GM18868 (cell line): ENCODE data around the gene FTO.
A peak's percentile ranks its signal among the peaks of the same experiment; 100 is the strongest.

Experiments
- ATAC-seq: cut with Tn5 transposase; IDR thresholded peaks from one replicate; pipeline ENCODE4 v1.9.1; 2021; ENCODE audit warnings: mild to moderate bottlenecking, moderate library complexity; ENCODE audit not compliant: unreplicated experiment

Gene FTO

DNA sequence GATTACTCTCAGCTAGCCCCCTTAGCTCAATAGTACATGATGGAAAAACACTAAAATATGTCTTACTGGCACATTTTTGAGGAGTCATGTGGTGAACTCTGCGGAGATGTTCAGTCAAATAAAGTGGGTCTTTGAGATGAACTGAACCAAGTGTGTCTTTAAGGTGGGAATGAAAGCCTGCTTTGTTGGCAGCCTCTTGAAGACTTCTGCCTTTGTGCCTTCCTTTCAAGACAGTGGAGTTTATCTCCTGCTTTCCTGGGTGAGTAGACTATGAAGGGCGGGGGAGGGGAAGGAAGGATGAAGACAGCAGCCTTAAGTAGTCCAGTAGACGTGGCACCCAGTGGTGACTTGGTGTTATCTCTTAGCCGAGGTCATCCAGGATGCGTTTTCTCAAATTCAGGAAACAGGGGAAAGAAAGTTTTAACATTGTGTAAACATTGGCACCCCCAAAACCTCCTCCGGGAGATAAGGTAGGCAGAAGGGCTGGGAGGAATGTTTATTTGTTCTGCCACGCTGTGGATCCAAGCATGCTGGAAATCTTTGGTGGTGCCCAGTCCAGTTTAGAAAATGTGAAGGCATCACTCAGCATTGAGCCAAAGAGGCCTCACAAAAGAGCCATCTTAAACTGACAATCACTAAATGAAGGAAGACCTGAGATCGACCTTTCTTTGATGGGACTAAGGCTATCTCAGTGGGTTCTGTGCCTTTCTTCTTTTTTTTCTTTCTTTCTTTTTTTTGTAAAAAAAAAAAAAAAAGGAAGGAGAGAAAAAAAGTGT lies 220.6 kb downstream of the FTO start:
- ATAC-seq = no peak

DNA sequence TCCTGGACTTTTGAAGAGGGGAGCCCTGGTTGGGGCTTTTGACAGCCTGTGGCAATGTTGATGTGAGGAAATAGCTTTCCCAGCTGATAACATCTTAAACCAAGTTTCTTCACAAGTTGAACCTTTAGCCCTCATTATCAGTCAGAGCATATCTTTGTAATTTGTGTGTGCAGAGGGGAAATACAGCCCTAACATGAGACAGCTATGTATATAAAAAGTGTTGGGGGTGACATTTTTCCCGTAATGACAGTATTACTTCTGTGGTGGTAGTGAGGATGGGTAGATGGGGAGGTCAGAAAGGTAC lies 221.1 kb downstream of the FTO start:
- no peak for ATAC-seq

DNA sequence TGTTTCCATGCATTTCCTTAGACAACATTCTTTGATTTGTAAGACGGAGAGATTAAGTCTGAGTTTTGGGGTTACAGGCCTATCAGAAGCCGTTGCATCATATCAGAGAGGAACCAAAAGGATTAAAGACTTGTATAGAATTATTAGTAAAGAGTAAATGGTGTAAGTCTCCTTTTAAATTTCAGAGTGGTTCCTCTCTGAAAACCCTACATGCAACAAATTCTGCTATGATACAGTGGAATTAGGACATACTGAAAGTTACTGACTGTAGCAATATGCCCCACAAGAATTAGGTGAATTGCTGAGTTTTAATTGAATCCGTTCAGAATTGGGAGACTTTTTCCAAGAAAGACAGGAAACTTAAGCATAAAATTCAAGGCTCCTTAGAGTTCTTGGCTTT lies 221.6 kb downstream of the FTO start:
- no peak for ATAC-seq

DNA sequence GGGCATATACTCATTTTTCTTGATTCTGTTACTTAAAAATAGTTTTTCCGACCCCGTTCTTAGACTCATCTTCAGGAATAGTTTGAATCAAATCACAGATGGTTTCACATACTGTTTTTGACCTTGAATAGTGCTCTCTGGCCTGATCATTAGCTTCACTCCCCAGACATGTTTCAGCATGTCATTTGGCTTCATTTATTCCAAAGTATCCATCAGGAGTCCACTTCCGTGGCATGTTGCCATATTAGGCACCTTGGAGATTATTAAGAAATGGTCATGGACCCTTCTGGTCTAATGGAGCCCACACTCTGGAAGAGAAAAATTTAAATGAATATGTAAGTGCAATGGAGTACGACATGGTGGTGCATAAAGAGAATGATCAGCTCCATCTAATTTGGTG lies 222.3 kb downstream of the FTO start:
- no peak for ATAC-seq

DNA sequence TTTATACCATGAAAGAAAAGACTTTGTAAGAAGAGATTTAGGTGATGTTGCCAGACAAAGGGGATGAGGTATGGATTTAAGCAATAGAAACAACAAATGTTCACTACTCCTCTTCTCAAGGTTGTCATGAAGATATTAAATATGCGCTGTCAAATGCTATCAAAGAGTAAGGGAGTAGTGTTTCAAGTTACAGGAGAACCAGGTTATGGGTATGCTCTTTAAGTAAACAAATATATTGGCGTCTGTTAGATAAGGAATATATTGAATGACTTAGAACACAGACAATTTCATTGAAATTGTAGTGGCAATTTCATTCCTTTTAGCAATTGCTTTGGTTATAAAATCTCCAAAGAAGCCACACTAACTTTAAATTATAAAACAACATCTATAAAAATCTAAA lies 229.0 kb downstream of the FTO start:
- no peak for ATAC-seq

DNA sequence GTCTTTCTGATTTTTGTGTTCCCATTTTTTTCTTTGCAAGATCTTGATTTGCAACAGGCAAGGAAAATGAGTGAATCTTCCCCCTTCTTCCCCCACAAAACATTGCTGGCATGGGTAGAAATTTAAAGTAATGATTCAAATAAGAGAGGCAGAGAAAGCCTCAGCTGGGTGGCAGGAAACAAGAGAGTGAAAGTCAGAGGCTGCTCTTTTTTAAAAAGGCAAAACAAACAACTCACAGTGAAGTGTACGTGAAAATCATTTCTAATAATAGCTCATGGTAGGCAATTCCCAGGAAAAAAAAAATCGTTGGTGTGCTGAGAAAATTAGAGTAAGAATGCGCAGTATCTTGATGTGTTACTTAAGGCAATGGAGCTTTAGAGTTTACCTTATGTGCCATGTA lies 229.5 kb downstream of the FTO start:
- ATAC-seq = no peak

DNA sequence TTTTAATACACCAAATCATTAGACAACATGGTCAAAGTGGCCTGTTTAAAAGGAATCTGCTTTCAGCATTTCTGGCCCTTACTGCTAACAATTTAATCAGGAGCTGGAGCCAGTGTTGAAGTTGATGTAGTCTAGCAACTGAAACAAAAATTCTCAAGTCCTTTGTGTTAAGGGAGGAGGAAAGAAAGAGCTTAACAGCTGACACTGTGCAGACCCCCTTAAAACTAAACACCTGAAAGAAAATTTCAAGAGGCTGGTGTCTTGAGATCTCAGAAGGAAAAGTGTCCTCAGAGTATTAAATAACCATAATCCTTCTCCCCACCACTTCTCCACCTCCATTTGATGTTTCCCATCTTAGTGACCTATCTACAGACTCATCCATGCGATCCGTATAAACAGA lies 232.1 kb downstream of the FTO start:
- ATAC-seq = no peak

DNA sequence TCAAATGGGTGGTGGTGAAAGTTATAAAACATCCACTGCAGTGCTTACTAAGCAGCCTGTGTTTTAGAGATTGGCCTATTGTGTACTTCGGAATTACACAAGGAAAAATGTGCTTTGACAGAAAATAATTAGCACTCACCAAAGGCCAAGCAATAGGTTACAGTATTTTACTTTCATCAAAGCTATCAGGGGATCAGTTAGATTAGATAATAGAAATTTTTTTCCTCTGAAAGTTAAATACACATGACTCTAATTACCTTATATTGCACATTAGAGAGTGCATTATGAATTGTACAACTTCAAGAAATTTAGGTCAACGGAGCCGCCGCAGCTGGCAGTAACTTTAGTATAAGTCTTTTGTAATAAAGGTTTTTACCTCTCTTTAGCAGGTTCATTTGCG lies 232.6 kb downstream of the FTO start:
- ATAC-seq = no peak

DNA sequence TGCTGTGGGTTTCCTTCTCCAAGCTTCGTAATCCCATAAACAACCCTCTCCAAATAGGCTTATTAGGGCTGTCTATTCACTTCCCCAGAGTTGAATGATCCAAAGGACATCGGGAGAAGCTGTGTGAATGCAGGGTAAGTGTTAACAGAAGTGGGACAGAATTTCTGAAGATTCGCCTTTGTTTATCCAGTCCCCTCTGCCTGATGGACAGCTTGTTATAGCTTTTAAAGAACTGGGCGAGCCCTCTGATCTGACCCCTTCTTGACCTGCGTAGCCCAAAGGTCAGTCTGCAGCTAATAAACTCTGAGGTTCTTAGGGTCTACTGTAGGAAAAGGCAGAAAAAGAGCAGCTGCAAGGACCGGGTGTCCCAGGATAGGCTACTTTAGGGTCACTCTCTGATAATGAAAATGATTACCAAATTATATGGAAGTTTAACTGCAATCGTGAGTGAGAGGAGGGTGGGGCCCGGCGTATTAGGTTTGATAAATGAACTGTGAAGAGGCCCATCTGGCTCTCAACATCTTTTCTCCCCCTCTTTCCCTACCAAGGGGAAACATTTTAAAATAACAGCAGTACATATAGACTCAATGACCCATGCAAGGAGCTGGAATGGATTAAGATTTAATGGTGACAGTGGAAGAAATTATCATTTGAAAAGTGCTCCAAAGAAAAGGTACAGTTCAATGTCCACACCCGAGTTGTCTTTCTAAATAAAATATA lies 233.4 kb downstream of the FTO start:
- no peak for ATAC-seq

DNA sequence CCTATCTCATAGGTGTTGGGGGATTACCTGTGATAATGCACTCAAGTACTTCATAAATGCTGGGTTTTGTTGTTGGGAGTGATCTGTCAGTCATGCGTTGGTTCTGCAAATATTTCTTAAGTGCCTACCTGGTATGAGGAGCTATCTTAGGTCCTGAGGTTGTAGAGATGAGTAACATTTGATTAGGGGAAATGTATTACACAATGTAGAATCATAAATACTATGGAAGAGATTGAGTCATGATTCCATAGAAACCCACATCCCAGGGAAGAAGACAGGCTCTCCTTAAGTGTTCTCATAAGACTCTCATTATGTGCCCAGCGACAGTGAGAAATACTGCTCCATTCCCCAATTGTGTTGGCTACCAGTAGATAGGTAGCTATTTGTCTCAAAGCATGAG lies 240.1 kb downstream of the FTO start:
- no peak for ATAC-seq

DNA sequence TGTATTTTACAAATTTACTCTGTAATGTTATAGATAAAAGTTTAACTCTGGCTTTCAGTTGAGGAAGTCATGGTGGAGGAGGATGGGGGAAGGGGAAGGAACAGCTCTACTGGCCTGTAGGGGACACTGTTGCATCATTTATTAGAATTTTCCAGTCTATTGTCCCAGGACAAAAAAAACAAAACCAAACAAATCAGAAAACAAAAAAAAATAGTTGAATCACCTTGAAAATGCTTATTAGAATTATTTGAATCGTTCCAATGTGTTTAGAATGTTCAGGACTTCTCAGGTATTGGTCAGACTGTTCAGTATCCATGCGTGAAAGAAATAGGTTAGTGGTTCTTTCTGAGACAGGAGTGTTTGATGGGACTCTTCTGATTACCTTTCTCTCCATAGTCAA lies 242.0 kb downstream of the FTO start:
- ATAC-seq = peak; percentile 63

DNA sequence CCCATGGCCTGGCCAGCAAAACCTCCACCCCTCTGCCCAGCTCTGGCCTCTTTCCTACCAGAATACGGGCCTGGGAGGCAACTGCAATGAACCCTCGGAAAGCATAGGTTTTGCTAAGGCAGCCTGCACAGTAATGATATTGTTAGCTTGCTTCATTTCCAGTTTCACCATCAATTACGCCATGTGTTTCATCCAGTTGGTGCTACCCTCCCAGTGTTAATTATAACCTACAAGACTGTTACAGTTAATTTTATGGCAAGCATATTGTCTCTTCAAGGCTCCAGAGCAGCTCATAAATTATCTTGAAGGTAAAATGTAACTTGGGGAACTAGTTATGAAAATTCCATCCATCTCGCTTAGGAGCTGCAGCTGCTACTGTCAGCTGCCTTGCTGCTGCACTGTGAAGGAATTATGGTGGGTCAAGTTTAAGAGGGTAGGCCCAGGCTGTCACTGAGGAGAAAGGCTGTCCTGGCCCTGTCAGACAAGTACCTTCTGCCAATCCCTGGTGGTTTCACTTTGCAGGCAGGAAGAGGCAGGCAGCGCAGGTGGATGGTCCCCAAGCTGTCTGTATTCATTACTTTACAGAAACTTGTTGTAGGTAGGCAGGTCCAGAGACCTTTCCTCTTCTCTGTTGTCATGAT lies 242.9 kb downstream of the FTO start:
- ATAC-seq = no peak

DNA sequence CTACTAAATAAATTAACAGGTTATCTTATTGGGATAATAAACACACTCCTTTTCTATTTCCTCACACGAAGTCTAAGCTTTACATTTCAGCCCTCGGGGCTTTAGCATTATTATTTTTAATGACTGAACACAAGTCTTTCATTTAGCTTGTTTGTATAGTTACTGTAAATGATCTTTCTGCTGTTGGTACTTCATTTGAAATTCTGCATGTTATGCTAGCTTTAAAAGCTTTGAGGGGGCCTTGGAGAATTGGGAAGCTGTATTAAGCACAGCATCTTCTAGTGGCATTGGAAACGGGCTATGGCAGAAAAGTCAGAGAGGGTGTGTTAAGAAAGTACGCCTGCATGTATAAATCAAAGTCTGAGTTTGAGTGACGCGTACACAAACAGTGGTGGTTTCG lies 243.7 kb downstream of the FTO start:
- ATAC-seq = no peak

DNA sequence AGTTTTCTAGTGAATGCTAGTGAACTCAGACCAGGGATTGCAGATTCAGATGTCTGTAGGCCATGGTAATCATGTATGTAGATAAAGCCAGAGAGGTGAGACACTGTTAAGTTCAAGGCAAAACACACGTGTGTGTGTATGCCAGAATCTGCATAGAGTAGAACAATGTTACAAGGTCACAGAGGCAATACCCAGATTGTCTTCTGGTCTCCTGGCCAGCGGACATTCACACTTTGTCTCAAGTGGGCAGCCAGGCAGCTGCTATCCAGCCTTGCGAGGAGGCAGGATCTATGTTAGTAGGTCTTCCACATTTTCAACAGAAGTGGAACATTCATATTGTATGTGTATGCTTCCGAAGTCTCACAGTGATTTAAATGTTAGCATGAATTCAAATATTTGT lies 244.4 kb downstream of the FTO start:
- no peak for ATAC-seq

DNA sequence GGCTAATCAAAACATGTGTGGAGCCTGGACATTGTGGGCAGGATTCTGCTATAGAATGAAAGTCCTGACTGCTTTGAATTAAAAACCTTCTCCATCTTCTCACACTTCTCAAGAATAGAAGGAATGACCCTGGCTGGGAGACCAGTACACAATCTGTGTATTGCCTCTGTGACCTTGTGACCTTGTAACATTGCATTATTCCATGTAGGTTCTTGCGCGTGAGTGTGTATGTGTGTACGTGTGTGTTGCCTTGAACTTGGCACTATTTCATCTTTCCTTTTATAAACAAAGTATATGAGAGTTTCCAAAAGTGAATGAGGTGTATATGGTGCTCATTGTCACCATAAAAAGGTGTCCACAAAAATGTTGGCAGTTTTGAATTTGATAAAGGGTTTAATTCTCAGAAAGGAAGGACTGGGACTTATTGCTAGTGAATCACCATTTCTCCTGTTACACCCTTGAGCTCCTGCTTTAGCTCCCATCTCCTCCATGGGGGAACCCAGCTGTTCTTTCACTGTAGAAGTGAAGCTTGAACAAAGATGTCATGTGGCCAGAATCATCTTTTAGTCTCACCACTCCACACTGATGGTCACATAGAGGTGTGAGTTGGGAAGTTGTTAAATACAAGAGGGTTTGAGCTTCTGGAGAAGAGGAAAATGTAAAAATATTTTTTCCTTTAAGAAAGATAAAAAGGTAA lies 244.9 kb downstream of the FTO start:
- ATAC-seq = no peak

DNA sequence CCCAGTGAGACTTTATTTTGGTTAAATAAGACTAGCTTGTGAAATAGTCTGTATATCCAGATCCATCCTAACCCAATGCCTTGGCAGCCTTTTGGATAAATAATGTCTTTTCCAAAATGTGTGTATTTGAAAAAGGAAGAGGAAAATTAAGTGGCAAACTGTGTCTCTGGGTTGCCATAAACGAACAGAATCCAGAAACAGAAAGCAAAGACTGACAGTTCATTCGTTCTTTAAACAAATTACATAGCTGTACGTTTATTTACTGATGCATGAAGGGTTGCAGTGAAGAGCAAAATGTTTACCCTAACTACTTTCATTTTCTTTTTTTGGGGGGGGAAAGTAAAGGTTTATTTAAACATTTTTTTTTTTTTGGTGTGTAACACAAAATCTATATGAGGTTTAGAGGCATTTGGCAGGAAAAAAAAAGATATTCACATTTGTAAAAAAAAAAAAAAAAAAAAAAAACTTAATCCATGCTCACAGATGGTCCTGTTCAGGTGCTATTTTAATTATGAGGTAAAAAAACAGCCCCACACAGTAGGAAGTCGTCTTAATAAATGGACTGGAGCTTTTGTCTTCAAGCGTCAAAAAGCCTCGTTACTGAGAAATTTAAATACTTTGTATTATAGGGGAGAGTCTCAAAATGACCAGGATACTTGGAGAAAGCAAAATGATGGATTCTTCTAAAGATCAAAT lies 245.9 kb downstream of the FTO start:
- ATAC-seq = no peak

DNA sequence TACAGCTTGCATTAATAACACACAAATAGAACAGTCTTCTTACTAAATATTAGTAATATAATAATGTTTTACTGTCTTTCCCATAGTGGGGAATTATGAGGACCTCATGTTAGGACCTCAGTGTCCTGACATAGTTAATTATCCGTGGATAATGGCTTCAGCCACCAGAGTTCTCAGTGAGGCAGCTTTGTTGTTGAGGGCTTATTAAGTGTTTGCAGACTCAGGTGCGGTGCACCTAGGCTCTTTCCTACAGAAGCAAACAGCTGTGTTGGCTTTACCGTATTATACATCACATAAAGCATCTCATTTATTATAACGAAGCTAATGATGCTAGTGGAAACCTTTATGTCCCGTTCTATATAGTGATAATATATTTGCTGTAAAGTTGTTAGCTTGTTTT lies 246.7 kb downstream of the FTO start:
- ATAC-seq = no peak

DNA sequence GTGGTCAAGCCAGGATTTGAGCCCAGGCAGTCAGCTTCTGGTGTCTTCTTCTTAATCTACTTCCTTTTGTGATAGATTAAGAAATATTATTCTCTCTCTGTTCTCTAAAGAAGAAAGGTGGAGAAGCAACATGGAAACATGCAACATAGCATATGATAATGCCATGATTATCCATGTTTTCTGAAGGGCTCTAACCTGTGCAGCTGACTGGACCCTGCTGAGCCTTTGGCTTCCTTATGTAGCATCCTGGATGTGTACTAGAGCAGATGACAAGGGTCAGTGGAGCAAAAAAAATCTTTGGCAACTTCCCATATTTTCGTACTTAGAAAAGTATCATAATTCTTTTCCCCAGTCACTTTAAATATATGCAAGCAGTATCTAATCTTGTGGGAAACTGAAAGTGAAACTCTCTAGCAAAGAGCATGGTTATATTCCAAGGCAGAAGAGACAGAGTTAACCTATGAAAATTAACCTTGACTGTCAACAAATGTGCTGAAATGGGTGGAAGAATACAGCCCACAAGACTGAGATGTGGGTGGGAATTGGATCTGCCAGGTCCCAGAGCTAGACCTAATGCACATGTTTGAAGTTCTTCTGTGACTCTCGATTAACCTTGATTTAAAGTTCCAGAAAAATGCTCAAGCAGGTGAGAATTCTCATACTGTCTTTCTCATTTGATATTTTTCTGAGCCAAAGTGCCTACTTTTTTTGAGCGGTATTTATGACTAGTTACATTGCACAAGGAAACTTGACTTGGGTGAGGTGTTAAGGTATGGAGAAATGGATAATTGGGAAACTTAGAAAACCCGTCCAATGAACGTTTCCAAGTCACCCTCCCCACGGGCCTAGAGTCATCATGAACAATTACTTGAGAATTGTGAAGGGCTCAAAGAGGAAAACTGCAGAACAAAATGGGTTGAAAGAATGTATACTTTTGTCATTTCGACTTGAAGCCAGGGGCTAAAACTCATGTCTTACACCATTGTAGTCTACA lies 248.6 kb downstream of the FTO start:
- ATAC-seq = peak; percentile 71

DNA sequence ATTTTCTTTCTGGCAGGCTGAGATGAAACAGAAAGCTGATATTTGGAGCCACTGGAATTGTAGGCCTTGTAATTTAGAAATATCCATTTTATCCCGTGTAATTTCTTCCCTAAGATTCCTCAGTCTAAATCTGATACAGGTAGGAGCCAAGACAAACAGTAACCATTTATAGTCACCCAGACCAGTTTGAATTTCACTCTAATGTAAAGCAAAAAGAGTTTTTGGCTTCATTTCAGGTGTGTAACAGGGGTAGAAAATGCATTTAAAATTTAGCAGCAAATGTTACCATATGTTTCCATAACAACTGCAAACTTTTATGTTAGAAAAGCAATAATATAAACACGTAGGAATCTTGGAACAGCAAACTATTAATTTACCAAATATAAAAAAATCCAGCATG lies 249.4 kb downstream of the FTO start:
- no peak for ATAC-seq
